MM.1S (cell line): ENCODE measurements around the gene TSHZ2.

ENCODE experiments used
- DNase-seq: peaks from one replicate; pipeline ENCODE4 v3.0.0-alpha.2; 2015
- H2AFZ ChIP-seq: fragments of 300-600 bp; sonication (generic); 2 replicates; pipeline ENCODE4 v1.6.0; 2016; ENCODE audit warnings: antibody characterized with exemption, low read length
- H3F3A ChIP-seq: fragments of 300-600 bp; sonication (generic); 2 replicates; pipeline ENCODE4 v1.6.1; 2016; ENCODE audit warnings: mild to moderate bottlenecking, antibody characterized with exemption, low read length, moderate library complexity, mixed read lengths; ENCODE audit not compliant: insufficient read depth
- H3K27ac ChIP-seq: fragments of 300-600 bp; sonication (generic); 2 replicates; pipeline ENCODE4 v1.5.1; 2016; ENCODE audit warnings: mild to moderate bottlenecking, low read length
- H3K27me3 ChIP-seq: fragments of 300-600 bp; sonication (generic); replicated peaks from 2 replicates; pipeline ENCODE4 v1.6.0; 2016; ENCODE audit warnings: low read length; ENCODE audit not compliant: insufficient read depth
- H3K36me3 ChIP-seq: fragments of 300-600 bp; sonication (generic); replicated peaks from 2 replicates; pipeline ENCODE4 v1.6.1; 2016; ENCODE audit warnings: mild to moderate bottlenecking, low read length, mixed read lengths; ENCODE audit not compliant: insufficient read depth
- H3K4me1 ChIP-seq: fragments of 300-600 bp; sonication (generic); 2 replicates; pipeline ENCODE4 v1.6.1; 2016; ENCODE audit warnings: low read length, mixed read lengths
- H3K4me2 ChIP-seq: fragments of 300-600 bp; sonication (generic); 2 replicates; pipeline ENCODE4 v1.6.0; 2016; ENCODE audit warnings: low read depth, low read length
- H3K4me3 ChIP-seq: fragments of 300-600 bp; sonication (generic); 2 replicates; pipeline ENCODE4 v1.5.1; 2016; ENCODE audit warnings: low read length, mixed read lengths
- H3K79me2 ChIP-seq: fragments of 300-600 bp; sonication (generic); 2 replicates; pipeline ENCODE4 v1.6.1; 2016; ENCODE audit warnings: mixed run types, low read length, mixed read lengths
- H3K9ac ChIP-seq: fragments of 300-600 bp; sonication (generic); 2 replicates; pipeline ENCODE4 v1.6.1; 2016; ENCODE audit warnings: low read length, mixed read lengths
- H3K9me2 ChIP-seq: fragments of 300-600 bp; sonication (generic); replicated peaks from 2 replicates; pipeline ENCODE4 v1.6.1; 2016; ENCODE audit warnings: mild to moderate bottlenecking, low read length, mixed read lengths; ENCODE audit not compliant: insufficient read depth
- H3K9me3 ChIP-seq: fragments of 300-600 bp; sonication (generic); replicated peaks from 2 replicates; pipeline ENCODE4 v1.6.1; 2016; ENCODE audit warnings: mild to moderate bottlenecking, low read length, mixed read lengths; ENCODE audit not compliant: insufficient read depth
- H4K20me1 ChIP-seq: fragments of 300-600 bp; sonication (generic); 2 replicates; pipeline ENCODE4 v1.6.1; 2016; ENCODE audit warnings: mild to moderate bottlenecking, low read length, moderate library complexity, mixed read lengths; ENCODE audit not compliant: insufficient read depth
- CTCF ChIP-seq: fragments of 300-600 bp; sonication (generic); IDR thresholded peaks from 2 replicates; pipeline ENCODE4 v1.5.1; 2016; ENCODE audit warnings: antibody characterized with exemption, low read length, mixed read lengths
- EZH2 ChIP-seq: fragments of 300-600 bp; sonication (generic); optimal IDR thresholded peaks from 2 replicates; pipeline ENCODE3; 2017; ENCODE audit warnings: low read depth, mild to moderate bottlenecking, antibody characterized with exemption, low read length, mixed read lengths
- EZH2phosphoT487 ChIP-seq: fragments of 300-600 bp; sonication (generic); IDR thresholded peaks from 2 replicates; pipeline ENCODE4 v1.6.1; 2018; ENCODE audit warnings: antibody characterized with exemption, low read length

TSHZ2 gene

GRCh38 chr20:52972190-52972937 is at the start of gene TSHZ2:
TSS of gene TSHZ2 (plus strand) at chr20:52972358. CDS start at chr20:52973294, 936 bp downstream.
- H3K4me1 ChIP-seq, result no peaks in the 10 kb centered on the region
- peak within 1 kb of the TSS; percentile 78 for H3K4me3 ChIP-seq
- H3K9ac ChIP-seq, result peak within 1 kb of the TSS; percentile 42; the same call in 1 of the 2 replicates
- H4K20me1 ChIP-seq, result no peaks in the 10 kb centered on the region
- DNase-seq, result peak; percentile 11
- no peaks in the 10 kb centered on the region for H3K27me3 ChIP-seq
- no peaks in the 10 kb centered on the region for H3K79me2 ChIP-seq
- TF ChIP-seq EZH2phosphoT487, result no peak
- TF ChIP-seq EZH2, result no peak
- no peak for TF ChIP-seq CTCF
- H3K9me3 ChIP-seq, result no peaks in the 10 kb centered on the region
- H3K36me3 ChIP-seq, result no peaks in the 10 kb centered on the region
- no peak within 1 kb of the TSS for H3K27ac ChIP-seq
- no peaks in the 10 kb centered on the region for H3K9me2 ChIP-seq
- no peaks in the 10 kb centered on the region for H3F3A ChIP-seq
- peak within 1 kb of the TSS; percentile 85 for H2AFZ ChIP-seq
- H3K4me2 ChIP-seq, result peak within 1 kb of the TSS; percentile 96

GRCh38 chr20:52922436-52922835 is 49.7 kb upstream of the TSHZ2 start:
- H2AFZ ChIP-seq, result no peak overlapping the region

GRCh38 chr20:52923123-52923937 is 48.8 kb upstream of the TSHZ2 start:
- Histone ChIP-seq H3K9ac (no peak overlapping the region), H3K27ac (no peak overlapping the region), H3K4me2 (no peak overlapping the region), H3K9me2 (no peaks in the 10 kb centered on the region), H3K4me3 (no peak overlapping the region), H3K4me1 (no peaks in the 10 kb centered on the region), H3K9me3 (no peaks in the 10 kb centered on the region), H3K36me3 (no peaks in the 10 kb centered on the region), H4K20me1 (no peaks in the 10 kb centered on the region), H2AFZ (no peak overlapping the region), H3K79me2 (no peaks in the 10 kb centered on the region), H3K27me3 (no peaks in the 10 kb centered on the region), H3F3A (no peaks in the 10 kb centered on the region)
- peak; percentile 10 for DNase-seq
- no peak for TF ChIP-seq CTCF
- TF ChIP-seq EZH2phosphoT487, result no peak
- TF ChIP-seq EZH2, result no peak

More at GRCh38 chr20:52922436-52922835, 49.7 kb upstream of the TSHZ2 start:
- no peaks in the 10 kb centered on the region for H3F3A ChIP-seq
- H3K9me3 ChIP-seq, result no peaks in the 10 kb centered on the region
- no peak for DNase-seq
- no peaks in the 10 kb centered on the region for H3K4me1 ChIP-seq
- H3K79me2 ChIP-seq, result no peaks in the 10 kb centered on the region
- H4K20me1 ChIP-seq, result no peaks in the 10 kb centered on the region
- H3K27me3 ChIP-seq, result no peaks in the 10 kb centered on the region
- no peaks in the 10 kb centered on the region for H3K9me2 ChIP-seq
- H3K4me3 ChIP-seq, result no peak overlapping the region
- TF ChIP-seq EZH2phosphoT487 (no peak), EZH2 (no peak)
- no peaks in the 10 kb centered on the region for H3K36me3 ChIP-seq
- H3K4me2 ChIP-seq, result no peak overlapping the region
- no peak overlapping the region for H3K9ac ChIP-seq
- H3K27ac ChIP-seq, result no peak overlapping the region
